GM18507 (cell line): Measurements from ENCODE around the gene DAB1.

Experiments
- DNase-seq: peaks from one replicate; pipeline ENCODE4 v3.0.0; 2011; ENCODE audit warnings: low read depth; ENCODE audit not compliant: insufficient read length; ENCODE audit errors: extremely low spot score
- FAIRE-seq: peaks from 2 replicates; lab custom pipeline; 2011; peaks lifted over from hg19 to GRCh38; lab: Jason Lieb, UNC

Gene DAB1

DNA sequence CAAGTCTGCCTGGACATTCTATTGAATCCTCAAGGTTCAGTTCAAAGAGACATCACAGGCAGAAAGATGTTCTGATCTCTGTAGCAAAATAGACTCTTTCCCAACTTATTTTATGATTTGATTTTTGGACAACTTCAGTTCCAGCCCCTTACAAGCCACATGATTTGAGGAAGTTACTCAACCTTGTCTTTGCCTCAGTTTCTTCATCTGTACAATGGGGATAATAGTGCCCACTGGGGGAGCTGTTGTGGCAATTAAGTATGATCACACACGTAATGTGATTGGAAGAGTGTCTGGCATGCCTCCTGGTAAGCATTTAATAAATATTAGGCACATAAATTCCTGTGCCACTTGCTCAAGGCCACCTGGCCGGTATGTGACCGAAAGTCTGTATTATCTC, 130.6 kb downstream of the DAB1 start:
- DNase-seq, result no peak
- FAIRE-seq, result no peak

DNA sequence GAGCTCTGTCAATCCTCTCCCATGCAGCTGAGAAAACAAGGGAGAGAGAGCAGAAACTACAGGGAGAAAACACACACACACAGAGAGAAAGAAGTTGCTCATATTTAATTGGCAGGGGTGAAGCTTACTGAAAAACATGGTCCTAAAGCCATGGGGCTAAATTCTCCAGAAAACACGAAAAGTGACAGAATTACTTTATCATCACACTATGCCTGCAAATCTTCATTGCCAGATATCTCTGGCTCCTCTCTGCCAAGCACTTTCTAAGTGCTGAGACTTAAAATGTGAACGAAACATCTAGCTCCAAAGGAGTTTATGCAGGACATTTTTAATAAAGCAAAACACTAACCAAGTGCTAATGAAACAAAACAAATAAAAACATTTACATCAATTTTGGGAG, 134.1 kb downstream of the DAB1 start:
- DNase-seq, result no peak
- FAIRE-seq, result no peak

DNA sequence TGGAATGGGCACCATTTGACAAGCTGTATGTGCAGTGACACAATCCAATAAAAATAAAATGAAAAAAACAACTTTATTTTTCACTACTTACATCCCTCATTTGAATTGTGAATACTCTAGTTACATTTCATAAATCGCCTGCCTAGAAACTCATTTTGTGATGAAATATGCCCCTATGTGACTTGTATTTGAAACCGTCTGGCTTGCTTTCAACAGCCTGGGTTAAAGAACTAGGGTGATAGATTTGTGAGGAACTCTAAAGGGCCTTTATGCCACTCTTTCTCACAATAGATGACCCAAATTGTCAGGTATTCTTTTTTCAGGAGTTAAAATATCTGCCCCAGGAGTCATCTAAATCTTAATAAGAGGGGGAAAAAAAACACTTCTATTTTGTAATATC, 137.9 kb downstream of the DAB1 start:
- DNase-seq, result no peak
- no peak for FAIRE-seq

DNA sequence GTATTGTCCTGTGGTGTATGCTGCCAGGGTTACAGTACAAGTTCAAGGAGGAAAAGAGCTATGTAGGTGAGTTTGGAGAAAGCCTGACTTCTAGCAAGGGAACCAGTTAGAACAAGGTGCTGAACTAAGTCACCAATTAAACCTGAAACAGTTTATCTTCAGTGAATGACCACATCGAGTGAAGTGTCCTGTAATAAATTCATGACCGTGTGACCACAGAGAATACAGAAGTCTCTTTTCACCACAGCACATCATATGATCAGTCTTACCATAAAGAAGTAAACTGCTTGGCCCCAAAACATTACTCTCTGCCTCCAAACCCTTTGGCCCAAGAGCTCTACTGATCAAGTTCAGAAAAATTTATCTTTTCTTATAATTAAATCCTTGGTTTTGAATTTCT, 141.4 kb downstream of the DAB1 start:
- DNase-seq, result no peak
- no peak for FAIRE-seq

DNA sequence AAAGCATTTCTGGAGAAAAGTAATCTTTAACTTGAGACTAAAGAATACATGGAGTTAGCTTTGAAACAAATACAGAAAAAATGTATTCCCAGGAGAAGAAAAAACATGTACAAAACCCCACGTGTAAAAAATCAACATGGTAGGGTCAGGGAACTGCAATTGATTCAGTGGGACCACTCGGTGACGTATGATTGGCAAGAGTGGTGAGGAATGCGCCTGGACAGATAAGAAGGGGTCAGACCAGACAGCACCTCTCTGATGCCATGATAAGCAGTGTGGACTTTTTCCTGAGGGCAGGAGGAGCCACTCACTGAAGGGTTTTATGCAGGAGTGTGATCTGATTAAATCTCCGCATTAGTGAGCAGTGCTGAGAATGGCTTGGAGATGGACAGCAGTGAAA, 142.5 kb downstream of the DAB1 start:
- DNase-seq, result no peak
- no peak for FAIRE-seq

DNA sequence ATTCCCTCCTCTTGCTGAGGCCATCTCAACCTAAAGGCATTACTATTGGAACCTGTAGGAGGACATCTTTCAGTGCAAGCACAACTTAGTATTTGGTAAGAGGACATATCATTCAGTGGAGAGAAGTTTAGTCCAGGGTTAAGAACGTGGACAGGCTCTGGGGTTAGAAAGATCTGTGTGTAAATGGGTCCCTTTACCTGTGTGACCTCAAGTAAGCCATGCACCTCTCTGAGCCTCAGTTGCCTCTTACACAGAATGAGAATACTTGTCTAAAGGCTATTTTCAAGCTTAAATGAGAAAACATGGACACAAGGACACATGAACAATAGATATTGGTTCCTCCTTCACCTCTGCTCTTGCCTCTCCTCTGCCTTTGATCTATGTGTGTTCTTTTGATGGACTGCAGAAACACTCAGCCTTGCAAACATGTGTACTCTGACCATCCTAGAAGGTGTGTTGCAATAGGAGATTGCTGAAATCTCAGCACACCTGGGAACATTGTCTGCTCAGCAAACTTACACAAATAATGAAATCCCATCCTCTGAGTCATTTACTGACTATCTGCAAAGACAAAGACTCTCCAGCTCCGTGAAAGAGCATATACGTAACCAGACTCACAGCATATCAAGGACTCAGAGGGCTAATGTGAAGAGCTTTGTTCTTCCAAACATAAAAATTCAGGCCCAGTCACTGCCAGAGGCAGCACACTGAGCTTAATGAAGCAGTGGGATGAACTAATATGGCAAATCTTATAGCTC, 143.8 kb downstream of the DAB1 start:
- DNase-seq (no peak), FAIRE-seq (no peak)

DNA sequence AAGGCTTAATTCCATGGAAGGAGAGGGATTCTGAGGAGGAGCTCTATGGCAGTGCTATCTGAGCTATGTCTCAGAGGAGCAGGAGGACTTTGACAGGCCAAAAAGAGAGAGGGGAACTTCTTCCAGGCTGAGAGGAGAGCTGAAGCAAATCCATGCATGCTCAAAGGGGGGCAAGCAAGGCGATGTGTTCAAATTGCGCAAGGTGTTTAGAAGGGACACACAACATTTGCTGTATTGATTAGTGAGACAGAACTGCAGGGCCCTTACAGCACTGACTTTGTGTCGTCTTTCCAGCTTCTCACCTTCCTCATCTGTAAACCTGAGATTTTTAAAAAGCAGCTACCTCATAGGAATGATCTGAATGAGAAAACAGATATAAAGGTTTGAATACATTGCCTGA, 145.3 kb downstream of the DAB1 start:
- DNase-seq (no peak), FAIRE-seq (no peak)

DNA sequence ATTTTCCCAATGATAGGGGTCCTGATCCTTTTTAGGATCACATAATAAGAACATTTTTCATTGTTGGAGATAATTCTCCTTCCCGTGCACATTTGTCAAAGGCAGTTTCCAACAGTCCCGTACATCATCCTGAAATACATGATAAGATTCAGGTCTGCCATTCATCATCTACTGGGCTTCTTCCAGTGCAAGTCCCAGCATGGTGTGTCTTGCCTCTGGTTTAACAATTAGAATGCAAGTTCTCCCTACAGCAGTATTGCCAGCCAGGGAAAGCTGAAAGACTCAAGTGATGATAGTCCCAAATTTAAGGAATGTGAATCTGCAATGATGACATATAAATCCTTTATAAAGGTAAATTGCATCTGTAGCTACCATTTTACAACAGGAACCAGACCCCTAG, 146.2 kb downstream of the DAB1 start:
- no peak for FAIRE-seq
- DNase-seq, result no peak

DNA sequence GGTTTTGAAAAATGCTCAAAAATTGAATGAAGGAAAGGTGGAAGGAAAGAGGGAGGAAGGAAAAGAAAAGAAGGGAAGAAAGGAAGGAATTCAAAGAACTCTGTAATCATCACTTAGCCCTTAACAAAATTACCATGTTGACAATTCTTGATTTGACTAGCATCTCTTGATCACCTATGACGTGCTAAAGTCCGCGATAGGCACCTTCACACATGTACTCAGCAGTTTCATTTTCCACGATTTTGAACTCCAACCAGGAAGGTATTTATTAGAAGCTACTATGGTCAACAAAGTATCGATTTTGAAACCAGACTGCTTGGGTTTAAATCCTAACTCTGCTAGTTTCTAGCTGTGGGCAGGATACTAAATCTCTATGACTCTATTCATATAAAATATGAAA, 146.9 kb downstream of the DAB1 start:
- FAIRE-seq, result no peak

DNA sequence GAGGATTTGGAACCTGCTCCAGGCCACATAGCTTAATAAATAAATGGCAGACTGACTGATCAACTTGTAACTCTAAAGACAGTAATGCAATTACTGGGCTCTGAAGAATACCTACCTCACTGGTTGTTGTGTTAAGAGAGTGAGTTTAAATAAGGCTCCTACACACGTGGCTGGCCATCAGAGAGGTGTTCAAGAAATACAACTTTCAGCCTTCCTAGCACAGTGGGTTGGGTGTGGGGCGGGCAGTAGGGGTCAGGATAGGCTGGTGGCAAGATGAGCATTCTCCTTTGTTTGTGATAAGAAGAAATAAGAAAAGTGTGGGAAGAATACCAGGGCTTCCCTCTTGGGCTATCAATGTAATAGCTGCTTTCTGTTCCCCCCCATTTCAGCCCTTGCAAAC, 151.3 kb downstream of the DAB1 start:
- FAIRE-seq, result no peak
- DNase-seq, result no peak

More for the DNA sequence above, 146.9 kb downstream of the DAB1 start:
- no peak for DNase-seq

DNA sequence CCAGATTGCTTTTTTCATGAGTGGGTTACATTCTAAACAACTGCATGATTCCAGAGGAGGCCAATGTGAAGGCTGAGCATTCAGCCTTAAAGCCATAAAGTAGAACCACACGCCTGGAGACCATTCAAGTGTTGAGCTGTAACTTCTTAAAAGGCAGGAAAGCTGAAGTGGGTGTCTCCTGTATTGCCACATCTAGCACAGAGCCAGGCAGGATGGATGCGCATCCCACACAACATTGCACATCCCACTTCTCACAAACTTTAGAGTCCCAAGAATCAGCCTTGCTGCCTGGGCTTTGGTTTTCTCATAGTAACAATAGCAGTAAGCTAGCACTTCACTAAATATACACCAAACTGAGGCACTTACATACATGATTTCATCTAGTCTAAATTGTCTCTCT, 151.7 kb downstream of the DAB1 start:
- DNase-seq, result no peak
- FAIRE-seq, result no peak

DNA sequence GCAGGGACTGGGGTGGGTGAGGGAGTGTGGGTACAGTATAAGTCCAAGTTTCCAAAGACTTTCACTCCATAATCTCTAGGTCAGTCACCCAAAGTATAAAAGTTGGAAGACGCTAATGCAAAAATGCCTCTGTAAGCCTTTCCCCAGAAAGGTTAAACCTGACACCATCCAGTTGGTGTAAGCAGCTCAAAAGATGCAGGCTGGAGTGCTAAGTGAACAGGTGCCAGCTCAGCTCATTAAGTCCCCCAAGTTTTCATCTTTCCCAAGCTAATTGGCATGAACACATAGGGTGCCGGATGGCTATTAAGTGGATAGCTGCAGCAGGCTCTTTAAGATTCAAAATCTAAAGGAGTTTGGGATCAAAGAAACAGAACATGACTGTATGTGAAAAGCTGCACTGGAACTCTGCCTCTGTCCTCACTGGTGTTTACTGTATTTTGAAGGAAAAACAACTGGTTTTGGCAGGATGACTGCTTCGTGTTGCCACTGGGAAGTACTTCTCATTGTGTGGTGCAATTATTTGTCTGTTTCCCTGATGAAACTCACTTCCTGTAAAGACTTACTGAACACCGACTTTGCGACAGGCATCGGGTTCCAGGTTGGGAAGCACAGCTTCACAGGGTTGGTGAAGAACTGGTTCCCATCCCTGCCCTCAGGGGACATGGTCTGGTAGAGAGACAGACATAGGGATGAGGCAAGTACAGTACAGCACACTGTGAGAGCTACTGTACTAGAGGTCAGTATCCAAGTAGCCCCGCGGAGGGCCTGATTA, 152.7 kb downstream of the DAB1 start:
- no peak for FAIRE-seq
- no peak for DNase-seq

DNA sequence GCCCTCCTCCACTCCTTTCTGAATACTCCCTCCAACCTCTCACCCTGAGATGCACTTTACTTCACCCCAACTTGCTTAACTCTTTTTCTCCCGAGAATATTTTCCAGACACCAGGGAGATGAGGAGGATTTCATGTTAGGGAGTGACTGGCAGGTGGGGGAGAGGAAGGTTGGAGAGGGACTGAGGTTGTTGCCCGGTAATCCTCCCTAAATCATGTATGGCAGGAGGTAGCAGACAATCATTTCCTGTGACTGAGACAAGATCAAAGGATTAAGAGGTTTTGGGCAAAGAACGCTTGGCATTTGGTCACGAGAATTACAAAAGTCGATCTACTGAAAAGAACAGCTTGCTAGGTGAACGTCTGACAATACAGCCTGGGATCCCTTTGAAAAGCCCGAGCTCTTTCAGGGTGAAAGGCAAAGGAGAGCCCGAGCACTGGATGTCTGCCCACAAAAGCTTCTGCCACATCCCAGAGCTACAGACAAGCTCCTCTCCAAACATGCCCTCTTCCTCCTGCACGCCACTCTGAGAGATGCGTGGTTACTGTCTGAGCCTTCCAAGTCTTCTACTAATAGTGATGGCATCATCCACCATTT, 154.1 kb downstream of the DAB1 start:
- FAIRE-seq, result no peak
- no peak for DNase-seq

DNA sequence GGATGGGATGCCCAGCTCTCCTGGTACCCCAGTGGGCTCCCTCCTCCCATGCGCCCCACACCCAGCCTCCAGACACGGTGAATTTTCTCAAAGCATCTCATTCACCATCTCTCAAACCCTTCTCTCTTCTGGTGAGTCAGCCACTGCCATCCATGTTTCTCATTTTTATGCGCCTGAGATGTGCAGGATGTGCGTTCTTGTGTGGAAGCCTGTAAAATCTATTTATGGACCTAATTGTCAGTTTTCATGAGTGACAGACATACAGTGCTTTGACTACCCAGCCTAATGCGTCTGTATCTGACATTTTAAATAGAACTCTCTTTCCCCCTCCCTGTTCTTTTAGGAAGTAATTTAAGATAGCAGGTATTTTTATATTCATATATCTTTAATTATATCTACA, 158.8 kb downstream of the DAB1 start:
- FAIRE-seq (no peak), DNase-seq (no peak)

DNA sequence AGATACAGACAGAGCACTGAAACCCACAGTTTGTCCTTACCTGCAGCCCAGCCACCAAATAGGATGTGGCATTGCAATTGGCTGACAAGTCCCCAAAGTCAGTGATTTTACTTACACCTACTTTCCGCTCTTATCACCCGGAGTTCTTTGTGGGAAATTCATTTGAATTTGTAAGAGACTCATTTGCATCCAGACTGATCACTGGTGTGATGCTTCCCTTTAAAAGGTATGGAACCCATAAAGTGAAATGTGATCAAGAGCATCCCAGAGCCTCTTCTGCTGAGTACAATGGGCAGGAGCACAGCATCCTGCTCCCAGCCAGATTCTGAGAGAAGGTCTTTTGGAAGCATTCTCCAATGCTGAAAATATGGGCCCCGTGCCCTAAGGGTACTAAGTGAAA, 161.4 kb downstream of the DAB1 start:
- DNase-seq (no peak), FAIRE-seq (no peak)

DNA sequence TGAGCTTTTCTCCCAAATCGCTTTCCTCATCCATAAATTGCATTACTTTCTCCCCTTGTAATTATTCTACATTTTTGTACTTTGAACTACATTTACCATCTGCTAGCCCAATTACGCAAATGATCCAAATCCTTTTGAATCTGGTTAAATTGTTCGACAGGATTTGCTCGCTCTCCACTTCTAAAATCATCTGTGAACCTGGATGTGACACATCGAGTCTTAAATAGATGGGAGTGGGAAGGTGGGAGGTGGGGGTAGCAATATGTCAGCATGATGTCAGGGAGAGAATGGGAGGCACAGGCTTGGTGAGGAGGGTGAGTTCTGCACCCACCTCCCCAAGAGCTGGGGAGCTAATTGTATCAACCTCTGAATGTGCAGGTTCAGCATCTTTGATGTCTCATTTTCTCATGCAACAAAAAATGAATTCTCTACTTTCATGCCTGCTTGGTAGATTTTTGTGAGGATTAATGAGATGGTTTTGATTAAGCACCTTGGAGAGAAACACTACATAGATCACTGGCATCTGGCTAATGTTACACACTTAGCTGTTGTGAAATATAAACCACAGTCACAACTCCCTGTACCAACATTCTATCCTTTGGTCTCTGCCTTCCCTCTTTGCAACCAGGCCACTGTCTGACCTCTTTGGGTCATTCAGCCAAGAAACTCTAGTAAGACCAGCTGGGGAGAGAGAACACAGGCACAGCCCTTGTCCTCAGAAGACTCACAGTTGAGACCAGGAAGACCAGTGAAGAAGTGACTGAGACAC, 165.1 kb downstream of the DAB1 start:
- DNase-seq (no peak), FAIRE-seq (no peak)

DNA sequence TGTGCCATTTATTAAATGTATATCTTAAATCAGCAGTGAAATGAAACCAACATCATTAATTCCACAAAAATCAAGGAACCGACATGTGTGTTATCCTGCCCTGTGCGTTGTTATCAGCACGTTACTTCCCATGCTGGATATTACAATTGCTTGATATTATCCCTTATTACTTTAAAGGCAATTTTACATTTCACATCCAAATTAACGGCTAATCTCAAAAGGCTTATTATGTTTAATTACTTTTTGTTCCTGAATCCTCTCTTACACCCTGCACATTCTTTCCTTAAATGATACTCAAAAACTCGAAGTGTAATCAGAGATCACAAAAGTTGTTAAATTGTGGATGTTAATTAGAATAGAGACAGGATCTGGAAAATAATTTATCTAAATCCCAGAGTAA, 167.9 kb downstream of the DAB1 start:
- no peak for DNase-seq
- no peak for FAIRE-seq

DNA sequence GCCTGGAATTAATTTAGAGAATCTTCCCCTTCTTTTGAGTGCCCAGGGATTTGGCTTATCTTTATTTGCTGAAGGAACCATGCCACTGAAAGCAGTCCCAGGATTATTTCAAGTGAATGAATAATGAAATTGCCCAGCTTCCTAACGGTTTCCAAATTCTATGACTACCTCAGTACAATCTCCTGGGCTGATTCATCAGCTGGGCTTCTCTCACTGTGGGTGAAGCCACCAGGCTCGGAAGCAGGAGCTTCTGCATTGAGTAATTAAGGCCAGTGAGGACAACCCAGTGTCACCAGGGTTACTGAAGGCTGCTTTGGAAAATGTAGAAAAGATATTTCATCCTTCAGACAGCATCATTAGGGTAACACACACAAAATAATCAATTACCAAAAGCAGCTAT, 169.8 kb downstream of the DAB1 start:
- no peak for DNase-seq

DNA sequence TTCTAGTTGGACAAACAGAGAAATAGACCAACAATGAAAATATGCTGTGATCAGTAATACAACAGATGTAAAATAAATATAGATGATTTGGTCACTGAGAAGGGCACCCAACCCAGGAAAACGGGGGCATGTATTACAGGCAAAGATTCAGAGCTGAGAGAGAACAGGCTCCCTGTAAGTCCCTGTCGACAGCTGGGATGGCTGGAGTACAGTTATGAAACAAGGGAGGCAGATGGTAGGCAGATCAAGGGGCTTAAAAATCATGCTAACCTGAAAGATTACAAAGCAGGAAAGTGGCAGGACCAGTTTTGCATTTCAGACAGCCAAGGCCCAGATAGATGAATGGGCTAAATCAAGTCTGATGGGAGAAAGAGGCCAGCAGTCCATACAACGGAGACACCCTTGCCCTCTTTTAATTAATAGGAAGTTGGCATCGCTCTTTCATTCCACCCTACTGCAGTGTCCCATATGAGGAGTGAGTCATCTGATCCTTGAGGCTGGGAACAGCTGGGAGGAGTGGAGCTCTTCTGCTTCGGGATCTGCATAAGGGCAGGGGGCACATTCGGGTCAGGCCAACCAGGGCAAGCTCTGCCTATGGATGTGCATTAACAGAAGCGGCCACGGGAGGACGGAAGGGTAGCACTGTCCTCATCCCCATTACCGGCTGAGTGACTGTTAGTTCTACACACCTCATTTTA, 171.1 kb downstream of the DAB1 start:
- FAIRE-seq (no peak), DNase-seq (no peak)

More for the DNA sequence above, 169.8 kb downstream of the DAB1 start:
- FAIRE-seq, result no peak

DNA sequence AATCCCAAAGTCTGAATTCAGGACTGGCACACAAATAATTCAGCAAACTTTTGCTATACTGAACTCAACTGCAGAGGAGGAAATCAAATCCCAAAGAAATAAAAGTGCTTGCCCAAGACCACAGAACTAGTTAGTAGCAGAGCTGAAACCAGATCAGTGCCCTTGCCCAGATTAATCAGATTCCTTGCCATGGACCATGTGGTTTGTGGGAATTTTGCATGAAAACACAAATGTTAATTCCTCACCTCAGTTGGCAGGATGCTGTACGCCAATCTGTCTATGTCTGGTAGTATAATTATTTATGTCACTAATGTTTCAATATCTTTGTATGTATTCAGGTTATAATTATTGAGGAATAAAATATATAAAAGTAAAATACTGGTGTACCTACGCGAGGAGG, 173.8 kb downstream of the DAB1 start:
- FAIRE-seq (no peak), DNase-seq (no peak)
